ENCODE data around the gene REEP2.

REEP2 gene

DNA sequence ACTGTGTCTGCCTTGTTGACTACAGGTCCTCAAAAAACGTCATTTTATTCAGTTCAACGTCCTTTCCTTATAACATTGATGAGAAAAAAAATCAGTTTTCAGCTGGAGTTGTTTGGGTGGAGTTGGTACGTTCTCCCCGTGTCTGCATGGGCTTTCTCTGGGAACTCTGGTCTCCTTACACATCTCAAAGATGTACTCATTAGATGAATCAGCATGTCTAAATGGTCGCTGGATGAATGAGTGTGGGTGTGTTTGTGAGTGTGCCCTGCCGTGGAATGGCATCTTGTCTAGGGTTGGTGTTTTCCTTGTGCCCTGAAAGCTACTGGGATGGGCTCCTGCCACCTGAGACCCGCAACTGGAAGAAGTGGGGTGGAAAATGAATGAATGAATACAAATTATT, 56.5 kb downstream of the REEP2 start:
- no peak for DNase-seq (ENCODE audit: low read depth)
- no peak overlapping the region for H3K4me3 ChIP-seq (ENCODE audit: low read depth, low read length)
- in situ Hi-C loops (cut with HindIII; ENCODE audit: low sequenced_read_pairs): no loop called here
- TF ChIP-seq, protein P1, sequence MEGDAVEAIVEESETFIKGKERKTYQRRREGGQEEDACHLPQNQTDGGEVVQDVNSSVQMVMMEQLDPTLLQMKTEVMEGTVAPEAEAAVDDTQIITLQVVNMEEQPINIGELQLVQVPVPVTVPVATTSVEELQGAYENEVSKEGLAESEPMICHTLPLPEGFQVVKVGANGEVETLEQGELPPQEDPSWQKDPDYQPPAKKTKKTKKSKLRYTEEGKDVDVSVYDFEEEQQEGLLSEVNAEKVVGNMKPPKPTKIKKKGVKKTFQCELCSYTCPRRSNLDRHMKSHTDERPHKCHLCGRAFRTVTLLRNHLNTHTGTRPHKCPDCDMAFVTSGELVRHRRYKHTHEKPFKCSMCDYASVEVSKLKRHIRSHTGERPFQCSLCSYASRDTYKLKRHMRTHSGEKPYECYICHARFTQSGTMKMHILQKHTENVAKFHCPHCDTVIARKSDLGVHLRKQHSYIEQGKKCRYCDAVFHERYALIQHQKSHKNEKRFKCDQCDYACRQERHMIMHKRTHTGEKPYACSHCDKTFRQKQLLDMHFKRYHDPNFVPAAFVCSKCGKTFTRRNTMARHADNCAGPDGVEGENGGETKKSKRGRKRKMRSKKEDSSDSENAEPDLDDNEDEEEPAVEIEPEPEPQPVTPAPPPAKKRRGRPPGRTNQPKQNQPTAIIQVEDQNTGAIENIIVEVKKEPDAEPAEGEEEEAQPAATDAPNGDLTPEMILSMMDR (IDR thresholded peaks at IDR 0.05; ENCODE audit: low read depth, low read length, missing control alignments): no peak
